ENCODE data around the gene KLF1. TPM values are rescaled to one million over a fixed set of nuclear protein-coding genes. Genes with fewer than 3 reads are reported as not detected.

Gene KLF1
- total and polyA plus RNA-seq, 2 of the 13 experiments (the other 11 are each of a cell fraction or from before 2014, with no cell fraction given), result not detected

DNA sequence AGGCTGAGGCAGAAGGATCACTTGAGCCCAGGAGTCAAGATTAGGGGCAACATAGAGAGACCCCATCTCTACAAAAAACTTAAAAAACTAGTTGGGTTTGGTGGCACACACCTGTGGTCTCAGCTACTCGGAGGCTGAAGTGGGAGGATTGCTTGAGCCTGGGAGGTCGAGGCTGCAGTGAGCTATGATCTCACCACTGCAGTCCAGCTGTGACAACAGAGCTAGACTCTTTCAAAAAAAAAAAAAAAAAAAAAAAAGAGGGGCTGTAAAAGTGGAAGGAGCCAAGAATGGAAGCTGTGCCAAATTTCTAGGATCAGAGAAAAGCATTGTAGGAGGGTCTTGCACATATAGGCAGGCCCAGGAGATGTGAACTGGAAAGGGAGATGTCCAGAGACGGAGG is 15.3 kb downstream of the KLF1 start (continued):
- TF ChIP-seq, protein P1, sequence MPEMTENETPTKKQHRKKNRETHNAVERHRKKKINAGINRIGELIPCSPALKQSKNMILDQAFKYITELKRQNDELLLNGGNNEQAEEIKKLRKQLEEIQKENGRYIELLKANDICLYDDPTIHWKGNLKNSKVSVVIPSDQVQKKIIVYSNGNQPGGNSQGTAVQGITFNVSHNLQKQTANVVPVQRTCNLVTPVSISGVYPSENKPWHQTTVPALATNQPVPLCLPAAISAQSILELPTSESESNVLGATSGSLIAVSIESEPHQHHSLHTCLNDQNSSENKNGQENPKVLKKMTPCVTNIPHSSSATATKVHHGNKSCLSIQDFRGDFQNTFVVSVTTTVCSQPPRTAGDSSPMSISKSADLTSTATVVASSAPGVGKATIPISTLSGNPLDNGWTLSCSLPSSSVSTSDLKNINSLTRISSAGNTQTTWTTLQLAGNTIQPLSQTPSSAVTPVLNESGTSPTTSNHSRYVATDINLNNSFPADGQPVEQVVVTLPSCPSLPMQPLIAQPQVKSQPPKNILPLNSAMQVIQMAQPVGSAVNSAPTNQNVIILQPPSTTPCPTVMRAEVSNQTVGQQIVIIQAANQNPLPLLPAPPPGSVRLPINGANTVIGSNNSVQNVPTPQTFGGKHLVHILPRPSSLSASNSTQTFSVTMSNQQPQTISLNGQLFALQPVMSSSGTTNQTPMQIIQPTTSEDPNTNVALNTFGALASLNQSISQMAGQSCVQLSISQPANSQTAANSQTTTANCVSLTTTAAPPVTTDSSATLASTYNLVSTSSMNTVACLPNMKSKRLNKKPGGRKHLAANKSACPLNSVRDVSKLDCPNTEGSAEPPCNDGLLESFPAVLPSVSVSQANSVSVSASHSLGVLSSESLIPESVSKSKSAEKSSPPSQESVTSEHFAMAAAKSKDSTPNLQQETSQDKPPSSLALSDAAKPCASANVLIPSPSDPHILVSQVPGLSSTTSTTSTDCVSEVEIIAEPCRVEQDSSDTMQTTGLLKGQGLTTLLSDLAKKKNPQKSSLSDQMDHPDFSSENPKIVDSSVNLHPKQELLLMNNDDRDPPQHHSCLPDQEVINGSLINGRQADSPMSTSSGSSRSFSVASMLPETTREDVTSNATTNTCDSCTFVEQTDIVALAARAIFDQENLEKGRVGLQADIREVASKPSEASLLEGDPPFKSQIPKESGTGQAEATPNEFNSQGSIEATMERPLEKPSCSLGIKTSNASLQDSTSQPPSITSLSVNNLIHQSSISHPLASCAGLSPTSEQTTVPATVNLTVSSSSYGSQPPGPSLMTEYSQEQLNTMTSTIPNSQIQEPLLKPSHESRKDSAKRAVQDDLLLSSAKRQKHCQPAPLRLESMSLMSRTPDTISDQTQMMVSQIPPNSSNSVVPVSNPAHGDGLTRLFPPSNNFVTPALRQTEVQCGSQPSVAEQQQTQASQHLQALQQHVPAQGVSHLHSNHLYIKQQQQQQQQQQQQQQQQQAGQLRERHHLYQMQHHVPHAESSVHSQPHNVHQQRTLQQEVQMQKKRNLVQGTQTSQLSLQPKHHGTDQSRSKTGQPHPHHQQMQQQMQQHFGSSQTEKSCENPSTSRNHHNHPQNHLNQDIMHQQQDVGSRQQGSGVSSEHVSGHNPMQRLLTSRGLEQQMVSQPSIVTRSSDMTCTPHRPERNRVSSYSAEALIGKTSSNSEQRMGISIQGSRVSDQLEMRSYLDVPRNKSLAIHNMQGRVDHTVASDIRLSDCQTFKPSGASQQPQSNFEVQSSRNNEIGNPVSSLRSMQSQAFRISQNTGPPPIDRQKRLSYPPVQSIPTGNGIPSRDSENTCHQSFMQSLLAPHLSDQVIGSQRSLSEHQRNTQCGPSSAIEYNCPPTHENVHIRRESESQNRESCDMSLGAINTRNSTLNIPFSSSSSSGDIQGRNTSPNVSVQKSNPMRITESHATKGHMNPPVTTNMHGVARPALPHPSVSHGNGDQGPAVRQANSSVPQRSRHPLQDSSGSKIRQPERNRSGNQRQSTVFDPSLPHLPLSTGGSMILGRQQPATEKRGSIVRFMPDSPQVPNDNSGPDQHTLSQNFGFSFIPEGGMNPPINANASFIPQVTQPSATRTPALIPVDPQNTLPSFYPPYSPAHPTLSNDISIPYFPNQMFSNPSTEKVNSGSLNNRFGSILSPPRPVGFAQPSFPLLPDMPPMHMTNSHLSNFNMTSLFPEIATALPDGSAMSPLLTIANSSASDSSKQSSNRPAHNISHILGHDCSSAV (CRISPR knock-in tag; IDR thresholded peaks at IDR 0.05; ENCODE audit: borderline replicate concordance), result no peak
- TF ChIP-seq WIZ (CRISPR knock-in tag; IDR thresholded peaks at IDR 0.05), result no peak
- TF ChIP-seq, protein P2, sequence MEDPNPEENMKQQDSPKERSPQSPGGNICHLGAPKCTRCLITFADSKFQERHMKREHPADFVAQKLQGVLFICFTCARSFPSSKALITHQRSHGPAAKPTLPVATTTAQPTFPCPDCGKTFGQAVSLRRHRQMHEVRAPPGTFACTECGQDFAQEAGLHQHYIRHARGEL (CRISPR knock-in tag; IDR thresholded peaks at IDR 0.05), result no peak

DNA sequence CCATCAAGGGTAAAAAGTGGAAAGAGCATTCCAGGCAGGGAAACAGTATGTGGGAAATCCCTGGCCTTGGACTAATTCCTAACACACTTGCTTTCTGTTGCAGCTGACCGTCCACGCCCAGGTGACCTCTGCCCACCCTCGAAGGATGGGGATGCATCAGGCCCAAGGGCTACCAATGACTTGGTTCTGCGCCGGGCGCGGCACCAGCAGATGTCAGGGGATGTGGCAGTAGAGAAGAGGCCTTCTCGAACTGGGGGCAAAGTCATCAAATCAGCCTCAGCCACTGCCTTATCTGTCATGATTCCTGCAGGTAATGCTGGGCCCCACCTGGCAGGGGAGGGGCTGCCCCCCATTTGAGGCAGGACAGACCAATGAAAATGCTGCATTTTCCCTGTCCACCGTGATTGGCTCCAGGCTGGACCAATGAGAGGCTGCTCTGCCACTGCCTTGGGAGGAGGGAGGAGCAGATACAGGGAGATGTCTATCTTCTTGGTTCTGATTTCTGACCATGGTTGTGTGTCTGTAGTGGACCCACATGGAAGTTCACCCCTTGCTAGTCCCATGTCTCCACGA is 18.4 kb downstream of the KLF1 start:
- H3K9me3 ChIP-seq (ENCODE audit: low read length), result no peaks in the 10 kb centered on the region
- ChIA-PET CTCF (ENCODE audit: low intra/inter-chr PET ratio, low total read pairs) (no interaction called here), POLR2A (no interaction called here)
- 85% methylated on average over 8 of the region's 10 CpGs for WGBS (ENCODE audit: low lambda C conversion rate)
- no TSS peak for BruUV-seq (replicated peaks)
- H3K36me3 ChIP-seq (replicated peaks in 1 of 2; ENCODE audit: control insufficient read depth in 1 of 2, insufficient read depth in 2 of 2, low read length in 2 of 2), result no peaks in the 10 kb centered on the region
- TF ChIP-seq ZNF343 (CRISPR knock-in tag; IDR thresholded peaks at IDR 0.05) (no peak), NFYB (CRISPR knock-in tag; IDR thresholded peaks at IDR 0.05) (peak; percentile 75), ZNF382 (CRISPR knock-in tag; IDR thresholded peaks at IDR 0.05; ENCODE audit: borderline replicate concordance) (no peak), MTF2 (CRISPR knock-in tag; IDR thresholded peaks at IDR 0.05; ENCODE audit: borderline replicate concordance) (no peak), SP2 (CRISPR knock-in tag; IDR thresholded peaks at IDR 0.05) (0 out of 2 replicates have a peak, but pooled peaks have one; percentile 42), NFYC (CRISPR knock-in tag; IDR thresholded peaks at IDR 0.05) (peak; percentile 81)
- TF ChIP-seq, protein P3, sequence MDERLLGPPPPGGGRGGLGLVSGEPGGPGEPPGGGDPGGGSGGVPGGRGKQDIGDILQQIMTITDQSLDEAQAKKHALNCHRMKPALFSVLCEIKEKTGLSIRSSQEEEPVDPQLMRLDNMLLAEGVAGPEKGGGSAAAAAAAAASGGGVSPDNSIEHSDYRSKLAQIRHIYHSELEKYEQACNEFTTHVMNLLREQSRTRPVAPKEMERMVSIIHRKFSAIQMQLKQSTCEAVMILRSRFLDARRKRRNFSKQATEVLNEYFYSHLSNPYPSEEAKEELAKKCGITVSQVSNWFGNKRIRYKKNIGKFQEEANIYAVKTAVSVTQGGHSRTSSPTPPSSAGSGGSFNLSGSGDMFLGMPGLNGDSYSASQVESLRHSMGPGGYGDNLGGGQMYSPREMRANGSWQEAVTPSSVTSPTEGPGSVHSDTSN (CRISPR knock-in tag; IDR thresholded peaks at IDR 0.05), result peak; percentile 66
- H3K4me3 ChIP-seq (replicated peaks in 1 of 3; ENCODE audit: insufficient read depth in 1 of 3, low read depth in 2 of 3, low read length in 3 of 3), result no peak overlapping the region
- FAIRE-seq, result no peak
- no peak overlapping the region for H3K27ac ChIP-seq (ENCODE audit: extremely low read length, insufficient read depth, low read length)
- intact Hi-C loops (cut with micrococcal nuclease; ENCODE audit: unreplicated experiment), result no loop called here
- H2AFZ ChIP-seq (ENCODE audit: low read length), result no peak overlapping the region
- no peak for DNase-seq (ENCODE audit: low spot score)
- H3K79me2 ChIP-seq (ENCODE audit: insufficient read depth, low read length), result no peaks in the 10 kb centered on the region
- H3K27me3 ChIP-seq (ENCODE audit: control insufficient read depth in 1 of 2, insufficient read depth in 2 of 2, low read length in 2 of 2), result no peaks in the 10 kb centered on the region
- H3K4me2 ChIP-seq (ENCODE audit: low read depth, low read length), result no peak overlapping the region
- no peak overlapping the region for H3K9ac ChIP-seq (ENCODE audit: insufficient read depth, low read depth, low read length)
- H3K4me1 ChIP-seq (ENCODE audit: insufficient read depth, low read length), result peaks cover 19% of the 10 kb centered on the region
- no peaks in the 10 kb centered on the region for H4K20me1 ChIP-seq (ENCODE audit: insufficient read depth, low read length)
- no peak for ATAC-seq
- in situ Hi-C loops (cut with HindIII; ENCODE audit: extremely low pct_ligation_motif_present, low pct_unique_long_range_greater_than_20kb), result no loop called here
